HG03196 (cell line): Measurements from ENCODE around the gene LIMCH1.
"Not testable (repeated sequence)": the region's sequence is repeated elsewhere in the genome, so short reads cannot be mapped to it uniquely, and the experiment has no call there.

Source experiments
- ATAC-seq: cut with Tn5 transposase; IDR thresholded peaks from one replicate; pipeline ENCODE4 v1.9.1; 2021; ENCODE audit not compliant: unreplicated experiment

Gene LIMCH1

DNA sequence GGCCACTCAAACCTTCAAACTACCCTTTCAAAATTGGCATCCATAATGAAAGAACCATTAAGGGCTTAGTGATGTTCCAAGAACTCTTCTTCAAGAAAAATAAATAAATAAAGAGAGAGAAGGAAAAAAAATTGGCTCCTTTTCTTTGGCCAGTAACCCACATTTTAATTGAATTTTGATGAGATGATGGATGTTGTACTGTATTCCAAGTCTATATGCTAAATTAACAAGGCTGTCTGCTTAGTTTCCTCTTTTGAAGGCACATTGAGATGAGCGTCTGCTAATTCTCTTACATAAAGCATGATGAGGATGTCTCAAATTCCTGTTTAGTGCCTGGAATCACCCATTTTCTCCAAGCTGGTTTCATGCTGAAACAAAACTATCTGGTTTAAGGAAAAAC is 177.2 kb downstream of the LIMCH1 start:
- ATAC-seq: no peak

DNA sequence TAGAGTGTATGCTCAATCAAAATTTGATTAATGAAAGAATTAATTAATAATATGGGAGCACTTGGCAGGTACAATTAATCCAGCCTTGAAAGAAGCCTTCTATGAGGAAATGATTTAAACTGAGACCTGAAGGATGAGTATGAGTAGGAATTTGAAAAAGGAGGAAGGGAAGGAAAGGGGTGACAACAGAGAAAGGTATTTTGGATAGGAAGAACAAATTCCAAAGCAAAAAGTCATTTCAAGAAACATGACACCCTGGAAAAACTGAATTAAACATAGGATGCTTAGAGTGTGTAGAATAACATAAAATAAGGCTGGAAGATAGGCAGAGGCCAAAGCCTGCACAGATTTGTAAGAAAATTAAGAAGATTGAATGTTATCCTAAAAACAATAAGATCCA is 180.9 kb downstream of the LIMCH1 start:
- ATAC-seq: no peak

DNA sequence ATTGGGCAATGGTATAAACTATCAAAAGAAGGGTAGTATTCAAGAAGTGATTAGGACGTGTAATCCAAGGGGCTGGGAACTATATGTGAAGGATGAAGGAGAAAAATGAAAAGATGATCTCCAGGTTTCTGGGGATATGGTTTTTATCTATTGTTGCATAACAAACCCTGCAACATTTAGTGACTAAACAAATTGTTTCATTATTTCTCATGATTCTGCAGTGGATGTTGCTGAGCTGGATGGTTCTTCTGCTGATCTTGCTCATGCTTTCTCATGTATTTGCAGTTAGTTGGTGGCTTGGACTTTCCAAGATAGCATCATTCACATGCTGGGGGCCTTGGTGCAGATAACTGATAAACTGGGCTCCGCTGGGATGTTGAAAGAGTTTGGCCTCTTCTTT is 181.5 kb downstream of the LIMCH1 start:
- ATAC-seq: no peak

DNA sequence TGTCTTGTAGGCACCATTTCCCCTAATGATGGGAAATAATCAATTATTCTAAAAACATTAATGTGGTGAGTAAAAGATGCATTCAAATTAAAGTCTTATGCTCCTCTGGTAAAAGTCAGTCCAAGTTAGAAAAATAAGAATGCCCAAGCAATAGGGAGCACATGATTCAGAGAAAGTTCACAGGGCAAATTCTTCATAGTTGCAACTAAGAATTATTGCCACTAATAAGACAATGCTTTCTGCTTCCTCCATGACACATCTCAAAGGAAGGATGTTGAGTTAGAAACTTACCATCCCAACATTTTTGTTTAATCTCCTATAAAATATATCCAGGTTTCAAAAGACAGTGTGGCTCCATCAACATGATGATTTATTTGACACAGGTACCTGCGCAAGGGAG is 184.2 kb downstream of the LIMCH1 start:
- no peak for ATAC-seq

DNA sequence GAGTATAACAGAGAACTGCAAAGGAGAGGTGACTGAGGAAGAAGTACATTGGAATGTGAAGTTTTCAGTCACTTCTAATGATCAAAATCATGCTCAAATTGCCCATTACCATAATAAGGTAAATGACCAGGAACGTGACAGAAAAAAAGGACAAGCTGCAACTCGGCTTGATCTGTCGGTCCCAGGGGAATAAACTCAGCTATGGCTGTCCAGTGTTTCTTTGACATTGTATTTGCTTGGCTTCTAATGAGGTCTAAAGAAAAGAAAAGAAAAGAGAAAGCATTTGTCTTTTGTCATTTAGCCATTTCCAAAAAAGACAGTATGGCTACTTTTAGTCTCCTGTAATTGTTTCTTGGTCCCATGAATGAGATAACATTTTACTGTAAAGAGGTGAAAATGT is 185.3 kb downstream of the LIMCH1 start:
- ATAC-seq: no peak

DNA sequence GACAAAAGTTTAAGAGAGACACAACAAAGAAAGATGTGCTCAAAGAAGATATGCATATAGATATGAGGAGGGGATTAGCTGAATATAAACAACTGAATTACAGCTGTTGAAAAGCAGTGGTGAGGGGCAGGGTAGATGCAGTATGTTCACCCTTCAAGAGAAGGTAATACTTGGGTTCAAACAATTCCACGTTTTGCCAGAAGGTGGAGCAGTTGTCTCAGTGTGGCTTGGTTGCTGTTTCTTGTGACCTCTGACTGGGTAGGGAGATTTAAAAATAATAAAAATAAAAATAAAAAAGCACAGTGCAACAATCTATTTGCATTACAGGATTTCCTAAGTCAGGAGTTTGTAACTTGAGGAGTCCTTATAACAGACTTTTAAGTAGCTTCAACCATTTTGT is 187.3 kb downstream of the LIMCH1 start:
- ATAC-seq: no peak

DNA sequence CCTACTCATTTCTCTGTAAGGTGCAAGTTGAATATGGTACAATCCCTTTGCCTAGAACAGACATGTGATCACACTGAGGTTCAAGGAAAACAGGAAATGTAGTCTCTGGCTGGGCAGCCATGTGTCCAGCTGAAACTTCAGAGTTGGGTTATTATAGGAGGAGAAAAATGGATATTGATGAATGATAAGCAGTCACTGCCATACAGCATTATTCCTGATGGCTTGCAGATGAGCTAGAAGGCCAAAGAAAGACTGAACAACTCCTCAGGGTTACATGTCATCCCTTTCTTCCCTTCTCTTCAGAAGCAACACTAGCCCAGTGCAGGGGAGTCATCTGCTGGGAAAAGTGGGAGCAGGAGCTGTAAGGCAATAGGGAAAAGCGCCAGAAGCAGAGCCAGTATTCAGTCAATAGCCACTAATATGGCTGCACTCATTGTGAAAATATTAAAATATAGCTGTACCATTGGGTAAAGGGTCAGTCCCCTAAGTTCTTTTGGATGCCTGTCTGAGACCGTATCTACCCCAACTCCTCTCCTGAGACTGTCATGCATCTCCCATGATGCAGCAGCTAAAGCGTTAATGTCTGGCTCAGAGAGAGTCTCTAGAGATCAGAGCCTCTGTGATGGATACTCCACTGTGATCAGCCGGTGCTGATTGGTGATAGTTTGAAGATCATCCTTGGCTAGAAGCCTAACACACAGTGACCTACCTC is 190.1 kb downstream of the LIMCH1 start:
- ATAC-seq: no peak

DNA sequence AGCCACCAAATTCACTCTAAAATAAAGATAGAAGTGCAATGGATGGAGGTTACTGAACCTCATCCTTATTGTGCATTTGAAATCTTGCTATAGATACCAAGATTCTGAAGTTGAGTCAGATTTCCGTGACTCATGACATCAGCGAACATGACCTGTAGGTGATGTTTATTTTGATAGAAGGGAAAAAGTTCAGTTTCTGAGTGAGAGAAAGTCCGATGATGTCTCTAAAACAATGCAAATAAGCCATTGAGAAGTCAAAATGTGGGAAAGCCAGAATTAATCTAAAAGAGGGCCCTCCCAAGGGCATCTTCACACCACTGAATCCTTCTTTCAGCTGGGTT is 190.6 kb downstream of the LIMCH1 start:
- ATAC-seq: no peak

DNA sequence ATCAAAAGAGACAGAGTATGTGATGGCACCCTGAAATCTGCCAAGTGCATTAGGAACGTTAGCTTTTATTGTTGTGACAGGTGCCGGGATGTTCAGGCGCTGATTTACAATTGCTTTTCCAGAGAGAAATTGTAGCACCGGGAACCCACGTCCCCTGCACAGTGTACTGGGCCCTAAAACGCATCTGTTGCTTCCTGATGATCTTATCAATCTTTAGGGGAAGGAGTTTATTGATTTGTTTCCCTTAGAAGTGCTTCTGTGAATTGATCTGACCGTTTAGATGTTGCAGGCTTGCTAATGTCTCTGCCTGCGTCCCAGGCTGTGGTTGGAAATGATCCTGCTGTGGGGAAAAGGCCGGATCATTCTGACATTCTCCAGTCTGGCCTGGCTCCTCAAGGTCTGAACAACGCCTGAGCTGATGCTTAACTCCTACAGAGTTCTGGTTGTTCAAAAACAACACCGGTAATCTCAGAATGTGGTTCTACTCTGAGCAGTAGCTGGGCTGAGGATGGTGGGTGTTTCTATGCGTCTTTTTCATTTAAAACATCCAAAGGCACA is 193.7 kb downstream of the LIMCH1 start:
- ATAC-seq: no peak

DNA sequence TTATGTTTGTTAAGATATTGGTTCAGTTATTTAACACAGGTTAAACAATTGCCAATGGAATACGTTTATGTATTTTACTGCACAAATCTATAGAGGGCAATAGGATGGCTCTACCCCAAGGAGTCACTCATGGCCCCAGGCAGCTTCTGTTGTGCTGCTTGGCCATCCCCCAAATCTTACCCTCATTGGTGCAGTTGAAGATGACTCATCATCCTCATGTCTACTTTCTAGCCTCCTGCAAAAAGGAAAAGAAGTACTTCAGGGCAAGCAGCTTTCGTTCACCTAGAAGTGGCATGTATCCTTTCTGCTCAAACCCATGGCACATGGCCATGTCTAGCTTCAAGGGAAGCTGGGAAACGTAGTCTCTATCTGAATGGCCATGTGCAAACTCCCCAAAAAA is 196.4 kb downstream of the LIMCH1 start:
- ATAC-seq: no peak

DNA sequence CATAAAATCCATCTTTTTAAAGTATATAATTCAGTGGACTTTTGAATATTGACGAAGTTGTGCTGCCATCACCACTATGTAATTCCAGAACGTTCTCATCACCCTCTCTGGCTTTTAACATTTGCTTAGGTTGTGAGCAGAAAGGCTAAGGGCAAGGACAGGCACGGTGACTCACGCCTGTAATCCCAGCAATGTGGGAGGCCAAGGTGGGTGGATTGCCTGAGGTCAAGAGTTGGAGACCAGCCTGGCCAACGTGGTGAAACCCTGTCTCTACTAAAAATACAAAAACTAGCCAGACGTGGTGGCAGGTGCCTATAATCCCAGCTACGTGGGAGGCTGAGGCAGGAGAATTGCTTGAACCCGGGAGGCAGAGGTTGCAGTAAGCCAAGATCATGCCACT is 199.5 kb downstream of the LIMCH1 start:
- not testable (repeated sequence) for ATAC-seq

DNA sequence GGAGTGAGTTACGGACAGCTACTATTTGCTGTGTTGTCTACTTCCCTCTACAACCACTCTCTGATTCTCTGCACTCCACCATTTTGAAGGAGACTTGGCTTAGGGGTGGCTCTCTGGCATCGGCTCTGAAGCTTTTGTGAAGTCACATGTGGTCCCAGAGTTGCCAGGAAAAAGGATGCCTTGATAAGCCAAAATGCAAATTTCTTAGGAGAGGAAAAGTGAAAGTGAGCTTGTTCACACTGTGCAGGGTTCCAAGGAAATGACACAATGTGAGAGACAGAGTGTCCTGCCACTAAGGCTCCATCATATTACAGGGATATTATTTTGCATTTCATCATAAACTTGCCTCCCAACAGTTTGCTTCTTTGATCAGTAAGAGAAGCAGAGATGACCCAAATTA is 203.4 kb downstream of the LIMCH1 start:
- ATAC-seq: no peak

DNA sequence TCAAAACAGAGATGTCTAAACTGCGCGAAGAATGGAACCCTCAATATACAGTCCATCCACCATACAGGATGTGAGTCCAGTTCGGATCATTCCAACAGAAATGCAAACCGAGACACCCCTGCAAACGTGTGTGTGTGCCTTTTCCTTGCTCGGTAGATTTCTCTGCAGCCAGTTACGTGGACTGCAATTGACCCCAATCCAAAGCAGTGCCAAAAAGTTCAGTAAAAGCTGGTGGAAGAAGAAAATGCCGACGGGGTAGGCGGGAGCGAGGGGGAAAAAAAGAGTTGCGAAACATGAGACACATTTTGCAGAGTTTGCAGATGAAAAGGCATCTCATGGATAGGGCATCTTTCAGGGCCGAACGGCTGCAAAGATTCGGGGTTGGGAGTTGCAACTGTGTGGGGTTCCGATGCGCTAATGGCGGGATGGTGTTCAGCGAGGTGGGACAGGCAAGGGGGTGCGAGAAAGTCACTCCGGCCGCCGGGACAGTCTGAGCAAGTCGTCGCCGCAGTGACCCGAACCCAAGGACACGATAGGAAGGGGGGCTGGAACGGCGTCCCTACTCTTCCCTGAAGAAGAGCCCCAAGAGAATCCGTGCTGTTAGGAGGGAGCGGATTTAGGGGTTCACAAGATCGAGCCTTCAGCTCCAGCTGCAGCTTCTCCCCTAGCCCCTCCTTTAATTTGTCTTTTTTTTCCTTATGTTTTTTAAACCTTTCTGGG is 206.8 kb downstream of the LIMCH1 start:
- ATAC-seq: no peak

DNA sequence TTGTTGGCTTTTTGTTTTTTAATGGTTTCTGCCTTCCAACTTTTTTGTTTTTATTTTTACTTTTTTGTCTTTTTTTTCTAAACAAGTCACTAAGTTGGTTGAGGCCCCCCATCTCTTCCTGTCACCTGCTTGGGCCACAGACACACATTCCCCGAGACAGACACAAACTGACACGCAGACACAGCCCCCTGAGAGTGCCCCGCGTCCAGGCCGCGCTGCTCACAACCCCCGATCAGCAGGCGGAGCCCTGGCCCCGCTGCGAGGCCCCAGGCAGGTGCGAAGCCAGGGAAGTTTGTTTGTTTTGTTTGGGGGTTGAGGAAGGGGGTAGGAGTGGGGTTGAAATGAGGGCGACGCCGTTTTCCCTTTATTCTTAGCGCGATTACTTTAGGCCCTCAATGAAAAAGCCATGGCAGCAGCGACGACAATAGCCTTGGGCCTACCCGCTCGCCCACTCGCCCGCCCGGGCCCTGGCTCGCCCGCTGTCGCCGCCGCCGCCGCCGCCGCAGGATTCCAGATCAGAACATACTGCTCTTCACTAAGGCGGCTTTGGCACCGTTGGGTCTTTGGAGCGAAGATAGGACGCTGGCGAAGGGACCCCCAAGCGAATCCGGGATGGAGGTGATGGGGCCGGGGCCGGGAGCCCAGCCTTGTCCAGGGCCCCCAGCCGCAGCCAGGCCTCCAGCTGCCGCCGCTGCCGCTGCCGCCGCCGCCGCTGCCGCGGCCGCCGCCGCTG is 207.5 kb downstream of the LIMCH1 start:
- no peak for ATAC-seq

DNA sequence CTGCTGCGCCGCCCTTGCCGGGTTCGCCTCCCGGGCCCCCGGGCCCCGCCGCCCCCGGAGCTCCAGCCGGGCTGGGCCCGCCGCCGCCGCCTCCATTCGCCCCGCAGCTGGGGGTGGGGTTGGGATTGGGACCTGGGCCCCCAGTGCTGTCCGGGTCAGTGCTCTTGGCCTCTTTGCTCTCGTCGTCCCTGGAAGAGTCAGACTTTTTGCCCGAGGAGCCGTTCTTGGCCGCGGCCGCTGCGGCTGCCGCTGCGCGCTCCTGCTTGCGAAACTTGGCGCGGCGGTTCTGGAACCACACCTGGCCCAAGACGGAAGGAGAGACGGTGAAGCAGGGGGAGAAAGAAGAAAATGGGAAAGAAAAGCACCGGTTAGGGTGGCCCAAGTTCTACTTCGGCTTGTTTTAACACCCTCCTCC is 208.1 kb downstream of the LIMCH1 start:
- no peak for ATAC-seq

DNA sequence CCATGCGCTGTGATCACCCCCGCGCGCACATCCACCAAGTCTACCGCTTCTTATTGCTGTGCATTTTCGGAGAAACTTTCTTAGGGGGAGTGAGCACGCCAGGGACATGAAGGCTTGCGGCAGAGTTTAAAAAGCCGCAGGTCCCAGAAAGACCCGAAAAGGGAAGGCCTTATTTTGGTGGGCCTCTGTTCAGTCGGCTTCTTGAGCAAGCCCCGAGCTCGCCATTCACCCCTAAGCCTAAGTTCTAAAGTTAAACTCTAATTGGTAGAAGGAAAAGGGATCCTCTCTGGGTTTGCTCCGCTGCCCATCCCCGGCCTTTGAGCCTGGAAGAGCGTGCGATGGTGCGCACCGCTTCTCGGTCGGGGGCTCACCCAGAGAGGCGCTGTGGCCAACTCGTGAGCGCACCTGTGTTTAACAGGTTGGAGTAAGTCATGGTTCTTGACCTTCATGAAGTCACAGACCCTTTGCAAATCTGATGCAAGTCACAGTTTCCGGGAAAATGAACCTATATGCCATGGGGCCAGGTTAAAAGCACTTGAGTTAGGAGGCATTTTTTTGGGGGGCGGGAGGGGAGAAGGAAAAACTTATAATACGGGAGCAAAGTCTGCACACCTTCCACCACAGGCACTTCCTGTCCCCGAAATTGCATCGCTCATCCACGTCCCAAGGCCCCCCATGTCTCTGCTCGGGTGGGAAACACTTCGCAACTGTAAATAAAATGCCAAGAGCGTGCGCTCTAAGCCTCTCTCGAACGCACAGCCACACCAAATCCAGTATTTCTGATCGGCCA is 208.7 kb downstream of the LIMCH1 start:
- ATAC-seq: no peak

DNA sequence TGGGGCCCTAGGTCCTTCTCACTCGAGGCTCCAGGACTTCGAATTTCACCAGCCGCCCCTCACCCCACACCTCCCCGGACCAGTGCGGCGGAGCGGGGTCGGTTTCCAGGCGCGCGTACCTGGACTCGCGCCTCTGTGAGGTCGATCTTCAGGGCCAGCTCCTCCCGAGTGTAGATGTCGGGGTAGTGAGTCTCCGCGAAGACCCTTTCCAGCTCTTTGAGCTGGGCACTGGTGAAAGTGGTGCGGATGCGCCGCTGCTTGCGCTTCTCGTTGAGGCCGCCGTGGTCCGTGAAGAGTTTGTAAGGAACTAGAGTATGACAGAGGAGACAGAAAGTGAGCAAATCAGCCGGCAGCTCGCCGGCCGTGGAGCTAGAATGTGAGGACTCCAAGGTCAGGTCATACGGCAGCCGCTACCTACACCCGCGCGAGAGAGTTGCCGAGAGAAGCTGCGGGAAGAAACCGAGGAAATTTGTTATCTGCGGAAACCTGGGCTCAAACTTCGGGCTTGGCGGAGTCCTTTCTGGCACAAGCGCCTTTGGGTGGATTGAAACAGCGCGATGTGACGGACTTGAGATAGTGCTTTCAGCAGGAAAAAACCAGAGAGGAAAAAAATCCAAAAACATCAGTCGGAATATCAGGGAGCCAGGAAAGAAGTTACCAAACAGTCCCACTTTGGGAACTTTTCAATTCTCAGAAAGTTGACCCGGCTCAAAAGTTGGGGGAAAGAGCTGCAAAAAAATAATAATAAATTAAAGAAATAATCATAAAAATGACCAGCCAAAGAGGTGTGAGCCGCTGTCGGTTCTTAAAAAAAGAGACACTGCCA is 209.5 kb downstream of the LIMCH1 start:
- no peak for ATAC-seq

DNA sequence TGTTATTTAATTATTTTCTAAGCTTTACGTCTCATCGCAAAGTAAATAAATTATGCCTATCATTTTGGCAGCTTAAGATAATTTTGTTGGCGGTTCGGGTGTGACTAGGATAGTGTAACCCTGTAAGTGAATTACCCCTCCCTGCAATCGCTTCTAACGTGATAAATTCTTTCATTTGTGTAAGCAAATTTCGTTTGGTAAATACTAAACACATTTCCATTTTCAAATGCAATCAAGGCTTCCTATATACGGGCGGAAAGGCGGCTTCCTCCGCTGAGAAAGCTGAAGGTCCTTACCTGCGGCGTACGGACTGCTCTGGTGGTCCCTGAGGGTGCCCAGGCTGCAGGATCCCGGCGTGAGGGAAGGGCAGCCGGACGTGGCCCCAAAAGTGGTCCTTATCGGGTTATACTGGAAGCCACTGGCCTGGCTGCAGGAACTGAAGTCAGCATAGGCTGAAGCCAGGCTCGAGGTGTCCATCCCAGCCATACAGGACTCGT is 210.2 kb downstream of the LIMCH1 start:
- ATAC-seq: no peak

DNA sequence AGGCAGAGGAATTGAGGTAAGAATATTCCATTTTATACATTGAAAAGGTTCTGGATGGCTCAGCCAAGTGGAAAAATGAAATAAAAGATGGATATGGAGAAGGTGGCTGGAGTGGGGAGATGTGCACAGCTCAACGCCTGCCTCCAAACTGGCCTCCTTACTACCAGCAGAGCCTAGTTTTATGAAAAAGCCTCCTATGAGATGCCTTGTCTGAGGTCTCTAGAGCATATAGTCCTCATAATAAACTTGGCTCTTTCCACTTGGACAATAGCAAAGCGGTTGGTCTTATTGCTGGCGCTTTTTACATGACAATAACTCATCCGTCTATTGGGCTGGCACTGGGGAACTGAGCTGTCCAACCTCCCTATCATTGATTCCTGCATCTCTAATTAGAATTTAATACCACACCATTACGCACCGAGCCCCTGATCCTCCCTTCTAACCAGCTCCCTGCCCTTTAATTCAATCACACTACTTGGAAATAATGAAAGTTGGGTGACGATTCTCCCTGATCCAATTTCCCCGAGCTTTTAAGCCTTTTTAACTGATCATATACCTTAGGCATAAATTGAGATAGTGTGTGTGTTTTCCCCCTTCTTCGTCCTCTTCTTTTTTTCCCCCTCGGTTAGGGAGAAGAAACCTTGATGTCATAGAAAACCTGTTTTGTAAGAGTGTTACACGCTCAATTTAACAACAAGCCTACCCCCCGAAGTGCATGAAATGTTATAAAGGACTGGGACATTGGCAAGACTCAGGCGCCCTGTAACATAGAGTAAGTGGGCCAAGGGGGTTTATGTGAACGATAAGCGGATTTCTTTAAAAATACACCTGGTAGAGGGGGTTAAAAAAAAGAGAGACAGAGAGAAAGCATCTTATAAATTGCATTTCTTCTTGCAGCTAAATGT is 210.9 kb downstream of the LIMCH1 start, which contains the start of gene PHOX2B:
TSS of gene PHOX2B (minus strand) at position 155 of the 905 bp plus-strand sequence. CDS start at position 40, 115 bp downstream.
- no peak for ATAC-seq
